ENCODE measurements around the gene ATP10A. TPM values are rescaled to one million over a fixed set of nuclear protein-coding genes. Genes with fewer than 3 reads are reported as not detected.

Gene ATP10A
- total and polyA plus RNA-seq, 8 donors = 0.04 to 1.2 (median 0.41) TPM

DNA sequence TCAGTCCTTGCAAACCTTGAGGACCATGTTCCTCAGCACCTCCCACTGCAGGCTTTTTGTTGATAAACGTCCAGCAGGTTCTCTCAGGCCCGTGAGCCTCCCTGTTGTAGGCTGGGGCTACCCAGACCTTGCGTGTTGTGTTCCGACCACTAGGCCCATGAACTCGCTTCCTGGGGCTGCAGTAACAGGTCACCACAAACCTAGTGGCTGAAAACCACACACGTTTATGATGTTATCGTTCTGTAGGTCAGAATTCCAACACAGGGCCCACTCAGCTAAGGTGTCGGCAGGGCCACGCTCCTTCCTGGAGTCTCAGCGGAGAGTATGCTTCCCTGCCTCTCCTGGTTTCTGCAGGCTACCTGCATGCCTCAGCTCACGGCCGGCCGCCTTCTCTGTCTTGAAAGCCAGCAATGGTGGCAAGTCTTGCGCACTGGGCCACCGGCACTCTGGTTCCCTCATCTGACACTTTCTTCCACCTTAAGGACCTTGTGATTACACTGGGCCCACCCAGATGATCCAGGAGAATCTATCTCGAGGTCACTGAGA lies 60.8 kb downstream of the ATP10A start:
- no peak for FAIRE-seq
- DNase-seq = no peak
- Histone ChIP-seq H3K27ac (no peak overlapping the region), H3K27me3 (no peaks in the 10 kb centered on the region), H3K9me3 (no peaks in the 10 kb centered on the region), H3K36me3 (no peaks in the 10 kb centered on the region), H3K4me3 (no peak overlapping the region), H3K4me1 (no peaks in the 10 kb centered on the region)
- WGBS, 2 donors = 69 to 77% methylated on average over 16 of the region's 16 CpGs
- TF ChIP-seq, protein P1, sequence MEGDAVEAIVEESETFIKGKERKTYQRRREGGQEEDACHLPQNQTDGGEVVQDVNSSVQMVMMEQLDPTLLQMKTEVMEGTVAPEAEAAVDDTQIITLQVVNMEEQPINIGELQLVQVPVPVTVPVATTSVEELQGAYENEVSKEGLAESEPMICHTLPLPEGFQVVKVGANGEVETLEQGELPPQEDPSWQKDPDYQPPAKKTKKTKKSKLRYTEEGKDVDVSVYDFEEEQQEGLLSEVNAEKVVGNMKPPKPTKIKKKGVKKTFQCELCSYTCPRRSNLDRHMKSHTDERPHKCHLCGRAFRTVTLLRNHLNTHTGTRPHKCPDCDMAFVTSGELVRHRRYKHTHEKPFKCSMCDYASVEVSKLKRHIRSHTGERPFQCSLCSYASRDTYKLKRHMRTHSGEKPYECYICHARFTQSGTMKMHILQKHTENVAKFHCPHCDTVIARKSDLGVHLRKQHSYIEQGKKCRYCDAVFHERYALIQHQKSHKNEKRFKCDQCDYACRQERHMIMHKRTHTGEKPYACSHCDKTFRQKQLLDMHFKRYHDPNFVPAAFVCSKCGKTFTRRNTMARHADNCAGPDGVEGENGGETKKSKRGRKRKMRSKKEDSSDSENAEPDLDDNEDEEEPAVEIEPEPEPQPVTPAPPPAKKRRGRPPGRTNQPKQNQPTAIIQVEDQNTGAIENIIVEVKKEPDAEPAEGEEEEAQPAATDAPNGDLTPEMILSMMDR (IDR thresholded peaks at IDR 0.05) = no peak
- ATAC-seq = no peak
- intact Hi-C loops (cut with DNase I) = no loop called here

DNA sequence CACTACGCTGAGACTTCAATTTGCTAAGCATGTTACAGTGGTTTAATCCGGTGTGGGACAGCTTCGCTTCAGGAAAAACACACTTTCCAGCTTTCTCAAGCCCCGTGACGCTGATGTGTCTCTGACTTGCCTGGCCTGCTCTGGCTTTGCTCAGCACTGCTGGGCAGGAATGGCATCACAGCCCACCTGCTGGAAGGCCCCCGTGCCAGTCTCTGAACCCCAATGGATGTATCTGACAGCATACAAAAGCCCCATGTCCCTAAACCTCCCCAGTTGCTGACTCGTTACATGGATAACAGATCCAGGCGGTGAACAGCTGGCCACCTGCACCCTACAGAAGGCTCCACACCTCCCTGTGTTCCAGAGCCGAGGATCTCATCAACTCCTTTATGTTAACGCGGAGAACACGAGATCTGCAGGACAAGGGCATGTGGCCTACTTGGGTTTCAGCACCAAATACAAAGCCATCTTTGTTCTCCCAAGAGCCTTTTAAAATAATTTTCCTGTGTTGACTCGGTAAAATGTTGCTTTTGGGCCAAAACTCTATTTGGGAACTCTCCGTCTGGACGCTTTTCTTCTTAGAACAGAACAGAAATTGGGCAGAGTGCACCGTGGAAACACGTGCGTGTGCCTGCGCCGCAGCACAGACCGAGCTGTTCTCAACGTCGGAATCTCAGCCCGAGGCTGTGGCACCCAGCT lies 61.4 kb downstream of the ATP10A start:
- 60 to 65% methylated on average over 24 of the region's 24 CpGs for WGBS, 2 donors
- FAIRE-seq (no peak), DNase-seq (no peak), ATAC-seq (no peak)
- no peaks in the 10 kb centered on the region for H3K9me3 ChIP-seq
- no peaks in the 10 kb centered on the region for H3K36me3 ChIP-seq
- no peak overlapping the region for H3K27ac ChIP-seq
- intact Hi-C loops (cut with DNase I) = no loop called here
- TF ChIP-seq, protein P1 (IDR thresholded peaks at IDR 0.05) = no peak
- no peak overlapping the region for H3K4me3 ChIP-seq
- no peaks in the 10 kb centered on the region for H3K27me3 ChIP-seq
- H3K4me1 ChIP-seq = no peaks in the 10 kb centered on the region

DNA sequence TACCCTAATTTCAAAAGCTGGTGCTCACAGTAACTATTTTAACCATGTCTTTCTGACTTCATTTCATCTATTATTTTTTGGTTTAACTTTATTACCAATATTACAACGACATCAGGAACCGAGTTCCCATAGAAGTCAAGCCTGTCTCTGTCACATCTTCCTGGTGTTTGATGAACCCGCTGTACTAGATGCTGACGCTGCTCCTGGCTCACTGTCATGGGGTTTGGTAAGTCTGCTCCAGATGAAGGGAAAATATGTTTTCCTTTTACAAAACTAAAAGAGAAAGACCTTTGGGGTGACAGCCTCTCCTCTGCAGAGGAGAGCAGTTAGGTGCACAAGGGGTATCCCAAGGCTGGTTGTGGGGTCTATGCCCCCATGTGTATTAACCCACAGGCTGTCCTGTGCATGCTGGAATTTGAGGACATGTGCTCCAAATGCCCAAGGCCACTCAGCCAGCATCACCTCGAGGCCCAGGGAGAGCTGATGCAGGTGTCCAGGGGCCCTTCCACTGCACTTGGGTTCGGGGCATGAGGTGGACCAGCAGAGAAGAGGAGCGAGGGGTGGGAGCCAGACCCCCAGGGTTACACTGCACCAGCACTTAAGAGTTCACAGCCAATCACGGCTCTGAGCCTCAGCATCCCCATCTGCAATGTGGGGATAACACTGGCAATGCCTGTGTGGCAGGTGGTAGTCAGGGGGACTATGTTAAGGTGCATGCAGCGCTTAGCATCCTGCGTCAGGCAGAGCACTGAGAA lies 62.2 kb downstream of the ATP10A start:
- Histone ChIP-seq H3K9me3 (no peaks in the 10 kb centered on the region), H3K36me3 (no peaks in the 10 kb centered on the region), H3K27ac (no peak overlapping the region), H3K27me3 (no peaks in the 10 kb centered on the region), H3K4me1 (no peaks in the 10 kb centered on the region), H3K4me3 (no peak overlapping the region)
- ATAC-seq (no peak), FAIRE-seq (no peak), DNase-seq (no peak)
- intact Hi-C loops (cut with DNase I) = no loop called here
- TF ChIP-seq, protein P1 (IDR thresholded peaks at IDR 0.05) = no peak
- 65 to 70% methylated on average over 10 of the region's 10 CpGs for WGBS, 2 donors

DNA sequence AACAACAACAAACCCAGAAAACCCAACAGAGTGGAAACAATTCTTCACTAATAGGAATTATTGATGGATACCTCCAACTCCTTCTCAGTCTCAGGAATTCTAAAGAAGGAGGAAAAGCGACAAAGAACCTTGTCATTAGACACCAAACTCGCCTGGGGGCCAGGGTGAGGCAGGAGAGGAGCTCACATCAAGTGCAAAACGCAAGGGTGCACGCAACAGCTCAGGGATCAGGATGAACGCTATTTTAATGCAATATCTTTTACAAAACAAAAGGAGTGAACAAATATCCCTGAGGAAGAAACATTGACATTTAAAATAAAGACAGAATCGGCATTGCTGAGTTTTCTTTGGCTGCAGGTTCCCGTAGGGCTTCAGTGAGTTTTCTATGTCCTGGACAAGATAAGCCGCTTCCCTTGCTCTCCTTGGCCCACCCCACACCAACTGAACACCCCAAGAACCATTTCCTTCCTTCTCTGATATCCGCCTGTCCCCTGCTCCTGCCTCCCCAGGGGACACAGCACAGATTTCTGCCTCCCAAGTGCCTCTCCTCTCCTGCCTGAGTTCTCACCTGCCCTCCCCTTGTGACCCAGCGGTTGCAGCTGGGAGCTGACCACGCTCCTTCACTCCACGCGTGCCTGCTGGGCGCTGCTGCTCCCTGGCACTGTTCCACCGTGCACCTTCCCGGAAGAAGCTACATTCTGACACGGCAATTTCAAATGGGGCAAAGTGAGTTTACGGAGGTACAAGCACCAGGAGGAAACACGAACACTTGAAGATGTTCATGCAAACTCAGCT lies 63.0 kb downstream of the ATP10A start:
- intact Hi-C loops (cut with DNase I) = no loop called here
- H3K27me3 ChIP-seq = no peaks in the 10 kb centered on the region
- no peak overlapping the region for H3K4me3 ChIP-seq
- H3K4me1 ChIP-seq = no peaks in the 10 kb centered on the region
- ATAC-seq = no peak
- WGBS, 2 donors = 49 to 50% methylated on average over 19 of the region's 19 CpGs
- TF ChIP-seq, protein P1 (IDR thresholded peaks at IDR 0.05) = no peak
- H3K27ac ChIP-seq = no peak overlapping the region
- FAIRE-seq = no peak
- H3K36me3 ChIP-seq = no peaks in the 10 kb centered on the region
- DNase-seq = no peak
- H3K9me3 ChIP-seq = no peaks in the 10 kb centered on the region
